AG09309 (cell line): ENCODE results near the gene JDP2.
A peak's percentile ranks its signal among the peaks of the same experiment; 100 is the strongest.
"Not testable (repeated sequence)": the region's sequence is repeated elsewhere in the genome, so short reads cannot be mapped to it uniquely, and the experiment has no call there.

ENCODE experiments used
- DNase-seq: peaks from one replicate; pipeline ENCODE4 v3.0.0-alpha.2; 2010; ENCODE audit warnings: low read depth
- H3K4me3 ChIP-seq: 2 replicates; pipeline ENCODE4 v1.5.1; 2011; ENCODE audit warnings: mild to moderate bottlenecking, low read depth, low read length, moderate library complexity; ENCODE audit not compliant: control insufficient read depth
- TF ChIP-seq, protein P1 (sequence below): IDR thresholded peaks from 2 replicates; pipeline ENCODE4 v1.5.1; 2011; ENCODE audit warnings: mild to moderate bottlenecking, low read depth, low read length, inconsistent platforms; ENCODE audit not compliant: insufficient read depth, control insufficient read depth; ENCODE audit errors: missing control alignments

Gene JDP2, protein sequence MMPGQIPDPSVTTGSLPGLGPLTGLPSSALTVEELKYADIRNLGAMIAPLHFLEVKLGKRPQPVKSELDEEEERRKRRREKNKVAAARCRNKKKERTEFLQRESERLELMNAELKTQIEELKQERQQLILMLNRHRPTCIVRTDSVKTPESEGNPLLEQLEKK

DNA sequence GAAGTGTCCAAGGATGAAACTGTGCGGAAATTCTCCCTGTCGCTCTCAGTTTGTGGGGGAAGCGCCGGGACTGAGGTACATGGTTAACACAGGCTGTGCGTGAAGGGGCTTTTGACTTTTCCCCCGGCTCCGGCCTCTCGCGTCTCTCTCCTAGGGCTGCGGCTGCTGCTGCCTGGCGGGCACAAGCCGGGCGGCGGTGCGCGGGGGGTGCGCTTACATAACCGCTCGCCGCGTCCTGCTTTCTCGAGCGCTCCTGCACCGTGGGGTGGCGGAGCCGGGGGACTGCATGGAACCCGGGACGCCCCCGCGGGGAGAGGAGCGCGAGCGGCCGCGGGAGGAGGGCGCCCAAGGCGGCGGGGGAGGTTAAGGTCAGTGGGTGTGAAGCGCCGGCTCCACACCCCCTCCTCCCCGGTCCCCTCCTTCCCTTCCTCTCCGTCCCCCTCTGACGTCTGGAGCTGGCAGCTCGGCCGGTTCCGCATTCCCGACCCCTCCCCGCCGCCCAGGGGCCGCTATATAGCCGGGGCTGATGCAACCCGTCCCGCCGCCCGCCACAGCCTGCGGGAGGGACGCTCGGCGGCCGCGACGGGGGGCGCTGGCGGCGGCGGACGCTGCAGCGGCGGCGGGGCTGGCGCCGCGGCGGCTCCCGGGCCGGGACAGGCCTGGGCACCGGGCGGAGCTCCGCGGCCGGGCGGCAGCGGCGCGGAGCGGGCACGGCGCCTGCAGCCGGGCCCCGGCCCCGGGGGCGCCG is at the start of gene JDP2:
Gene JDP2 (plus strand): TSS at position 541 of the 748 bp plus-strand sequence. CDS start 9,899 bp downstream, outside the sequence.
- peak; percentile 38 for DNase-seq
- H3K4me3 ChIP-seq, result peak within 1 kb of the TSS; percentile 61
- TF ChIP-seq, protein P1, sequence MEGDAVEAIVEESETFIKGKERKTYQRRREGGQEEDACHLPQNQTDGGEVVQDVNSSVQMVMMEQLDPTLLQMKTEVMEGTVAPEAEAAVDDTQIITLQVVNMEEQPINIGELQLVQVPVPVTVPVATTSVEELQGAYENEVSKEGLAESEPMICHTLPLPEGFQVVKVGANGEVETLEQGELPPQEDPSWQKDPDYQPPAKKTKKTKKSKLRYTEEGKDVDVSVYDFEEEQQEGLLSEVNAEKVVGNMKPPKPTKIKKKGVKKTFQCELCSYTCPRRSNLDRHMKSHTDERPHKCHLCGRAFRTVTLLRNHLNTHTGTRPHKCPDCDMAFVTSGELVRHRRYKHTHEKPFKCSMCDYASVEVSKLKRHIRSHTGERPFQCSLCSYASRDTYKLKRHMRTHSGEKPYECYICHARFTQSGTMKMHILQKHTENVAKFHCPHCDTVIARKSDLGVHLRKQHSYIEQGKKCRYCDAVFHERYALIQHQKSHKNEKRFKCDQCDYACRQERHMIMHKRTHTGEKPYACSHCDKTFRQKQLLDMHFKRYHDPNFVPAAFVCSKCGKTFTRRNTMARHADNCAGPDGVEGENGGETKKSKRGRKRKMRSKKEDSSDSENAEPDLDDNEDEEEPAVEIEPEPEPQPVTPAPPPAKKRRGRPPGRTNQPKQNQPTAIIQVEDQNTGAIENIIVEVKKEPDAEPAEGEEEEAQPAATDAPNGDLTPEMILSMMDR, result peak; percentile 17

DNA sequence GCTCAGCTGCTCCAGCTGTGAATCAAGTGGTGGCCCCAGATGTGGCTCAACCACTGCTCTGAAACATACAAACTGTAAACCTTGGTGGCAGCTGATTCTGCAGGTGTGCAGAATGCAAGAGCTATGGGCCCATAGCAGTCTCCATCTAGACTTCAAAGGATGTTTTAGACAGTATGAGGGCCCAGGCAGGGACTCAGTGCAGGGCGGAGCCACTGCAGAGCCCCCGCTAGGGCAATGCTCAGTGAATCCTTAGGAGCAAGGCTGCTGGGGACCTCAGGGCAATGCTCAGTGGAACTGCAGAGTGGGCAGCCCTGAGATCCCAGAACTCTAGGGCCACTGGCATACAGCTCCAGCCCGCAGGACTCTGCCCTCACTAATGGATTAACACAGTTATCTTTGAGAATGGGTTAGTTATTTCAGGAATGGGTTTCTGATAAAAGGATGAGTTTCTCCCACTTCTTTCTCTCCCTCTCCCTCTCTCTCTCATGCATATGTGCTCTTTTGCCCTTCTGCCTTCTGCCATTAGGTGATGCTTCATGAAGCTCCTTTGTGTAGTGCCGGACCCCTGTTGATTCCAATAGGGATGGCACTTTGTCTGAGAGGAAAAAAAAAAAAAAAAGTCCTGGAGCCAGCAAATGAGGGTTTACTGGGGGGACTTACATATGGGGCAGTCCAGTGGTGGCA is 48.4 kb upstream of the JDP2 start:
- TF ChIP-seq, protein P1, result no peak
- no peak for DNase-seq
- H3K4me3 ChIP-seq, result no peak overlapping the region

DNA sequence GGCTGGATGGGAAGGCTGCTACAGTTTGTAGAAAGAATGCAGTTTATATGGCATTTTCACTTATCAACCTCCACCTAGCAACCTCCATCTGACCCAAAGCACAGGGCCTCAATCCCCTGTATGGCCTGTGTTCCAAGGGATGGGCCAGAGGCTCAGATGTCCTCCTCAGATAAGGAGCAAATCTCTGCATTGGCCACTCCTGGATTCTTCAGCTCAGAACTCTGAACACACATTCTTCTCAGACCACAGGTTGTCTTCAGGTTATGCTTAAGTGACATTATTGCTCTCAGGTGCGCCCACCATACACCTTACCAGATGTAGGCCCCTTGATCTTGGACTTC is 47.9 kb upstream of the JDP2 start:
- no peak for DNase-seq
- TF ChIP-seq, protein P1, result no peak
- H3K4me3 ChIP-seq, result no peak overlapping the region

DNA sequence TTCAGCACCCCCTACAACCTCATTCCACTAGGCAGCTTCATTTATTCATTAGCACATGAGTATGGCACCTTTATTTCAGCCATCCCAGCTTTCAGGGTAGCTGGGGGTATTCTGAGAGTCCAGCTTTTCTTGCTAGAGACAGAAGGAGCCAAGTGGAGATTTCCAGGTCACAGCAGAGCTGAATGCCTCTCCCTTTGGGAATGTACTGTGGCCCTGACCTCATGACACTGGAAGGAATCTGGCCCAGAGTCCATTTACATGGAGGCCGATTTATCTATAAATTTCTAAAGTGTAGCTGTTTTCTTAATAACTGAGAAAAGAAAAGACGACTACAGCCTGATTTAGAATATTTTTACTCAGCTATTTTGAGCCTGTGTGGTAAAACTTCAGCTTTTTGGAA is 47.2 kb upstream of the JDP2 start:
- no peak for DNase-seq
- H3K4me3 ChIP-seq, result no peak overlapping the region
- TF ChIP-seq, protein P1, result no peak

DNA sequence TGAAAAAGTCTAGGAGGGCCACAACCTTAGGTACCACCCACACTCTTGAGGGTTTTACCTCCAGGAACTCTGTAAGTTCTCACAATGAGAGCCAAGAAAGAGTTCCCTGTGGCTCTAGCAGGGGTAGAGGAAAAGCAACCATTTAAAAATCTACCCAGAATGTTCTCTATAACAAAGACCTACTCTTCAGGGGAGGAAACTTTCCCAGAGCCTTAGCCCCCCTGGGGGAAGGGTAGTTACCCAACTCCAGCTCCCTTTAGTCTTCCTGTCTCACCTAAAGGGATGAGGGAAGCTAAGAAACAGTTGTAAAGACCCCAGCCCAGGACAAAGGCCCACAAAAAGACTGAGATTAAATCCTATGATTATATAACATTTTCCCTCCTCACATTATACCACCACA is 46.2 kb upstream of the JDP2 start:
- TF ChIP-seq, protein P1, result no peak
- H3K4me3 ChIP-seq, result no peak overlapping the region
- no peak for DNase-seq

DNA sequence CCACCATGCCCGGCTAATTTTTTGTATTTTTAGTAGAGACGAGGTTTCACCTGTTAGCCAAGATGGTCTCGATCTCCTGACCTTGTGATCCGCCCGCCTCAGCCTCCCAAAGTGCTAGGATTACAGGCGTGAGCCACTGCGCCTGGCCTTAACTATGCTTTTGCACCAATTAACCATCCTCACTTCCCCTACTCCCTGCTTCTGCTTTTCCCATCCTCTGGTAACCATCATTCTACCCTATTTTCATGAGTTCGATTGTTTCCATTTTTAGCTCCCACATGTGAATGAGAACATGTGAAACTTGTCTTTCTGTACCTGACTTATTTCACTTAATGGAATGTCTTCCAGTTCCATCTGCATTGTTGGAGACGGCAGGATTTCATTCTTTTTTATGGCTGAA is 44.6 kb upstream of the JDP2 start:
- H3K4me3 ChIP-seq, DNase-seq: not testable (repeated sequence)

DNA sequence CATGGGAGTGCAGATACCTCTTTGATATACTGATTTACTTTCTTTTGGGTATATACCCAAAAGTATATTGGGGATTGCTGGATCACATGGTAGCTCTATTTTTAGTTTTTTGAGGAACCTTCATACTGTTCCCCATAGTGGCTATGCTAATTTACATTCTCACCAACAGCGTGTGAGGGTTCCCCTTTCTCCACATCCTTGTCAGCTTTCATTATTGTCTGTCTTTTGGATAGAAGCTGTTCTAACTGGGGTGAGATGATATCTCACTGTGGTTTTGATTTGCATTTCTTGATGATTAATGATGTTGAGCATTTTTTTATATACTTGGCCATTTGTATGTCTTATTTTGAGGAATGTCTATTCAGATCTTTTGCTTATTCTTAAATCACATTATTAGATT is 44.1 kb upstream of the JDP2 start:
- TF ChIP-seq, protein P1, result no peak
- no peak for DNase-seq
- H3K4me3 ChIP-seq, result no peak overlapping the region
